GM19035 (cell line): ENCODE data around the gene OPCML.

Experiments
- ATAC-seq: cut with Tn5 transposase; IDR thresholded peaks from one replicate; pipeline ENCODE4 v1.9.1; 2021; ENCODE audit not compliant: unreplicated experiment

The OPCML gene

GRCh38 chr11:133240908-133241655 lies 291.2 kb downstream of the OPCML start:
- no peak for ATAC-seq

GRCh38 chr11:133239575-133239974 lies 292.7 kb downstream of the OPCML start:
- ATAC-seq = no peak

GRCh38 chr11:133238495-133238894 lies 293.8 kb downstream of the OPCML start:
- no peak for ATAC-seq

GRCh38 chr11:133238027-133238426 lies 294.3 kb downstream of the OPCML start:
- ATAC-seq = no peak

- no peak for ATAC-seq
These were observed 296.9 kb downstream of the OPCML start for GRCh38 chr11:133235381-133235780.

GRCh38 chr11:133234883-133235282 lies 297.4 kb downstream of the OPCML start:
- ATAC-seq = no peak

GRCh38 chr11:133232665-133233064 lies 299.6 kb downstream of the OPCML start:
- ATAC-seq = no peak

- no peak for ATAC-seq
These were observed 301.9 kb downstream of the OPCML start for GRCh38 chr11:133230431-133230830.

- no peak for ATAC-seq
These were observed 303.6 kb downstream of the OPCML start for GRCh38 chr11:133228471-133229329.

- no peak for ATAC-seq
These were observed 304.6 kb downstream of the OPCML start for GRCh38 chr11:133227632-133228111.

GRCh38 chr11:133224271-133224670 lies 308.0 kb downstream of the OPCML start:
- ATAC-seq = no peak

- no peak for ATAC-seq
These were observed 309.6 kb downstream of the OPCML start for GRCh38 chr11:133222425-133223330.

- ATAC-seq = no peak
These were observed 312.8 kb downstream of the OPCML start for GRCh38 chr11:133219543-133219942.

- no peak for ATAC-seq
These were observed 315.5 kb downstream of the OPCML start for GRCh38 chr11:133216813-133217212.

- ATAC-seq = no peak
These were observed 316.6 kb downstream of the OPCML start for GRCh38 chr11:133215596-133216230.

- no peak for ATAC-seq
These were observed 317.7 kb downstream of the OPCML start for GRCh38 chr11:133214646-133215045.

GRCh38 chr11:133212201-133212600 lies 320.1 kb downstream of the OPCML start:
- no peak for ATAC-seq

- no peak for ATAC-seq
These were observed 324.3 kb downstream of the OPCML start for GRCh38 chr11:133207995-133208394.

- ATAC-seq = no peak
These were observed 325.8 kb downstream of the OPCML start for GRCh38 chr11:133206313-133207005.

- no peak for ATAC-seq
These were observed 328.1 kb downstream of the OPCML start for GRCh38 chr11:133204158-133204557.
